AG04449 (cell line): ENCODE measurements around the gene MARF1.
"Not testable (repeated sequence)": the region's sequence is repeated elsewhere in the genome, so short reads cannot be mapped to it uniquely, and the experiment has no call there.

Experiments
- CTCF ChIA-PET: fragments of 350-600 bp; formaldehyde crosslinking; extraction: SDS; loops from one replicate; lab custom pipeline; 2021; ENCODE audit warnings: antibody characterized with exemption; lab: Yijun Ruan, JAX
- POLR2A ChIA-PET: fragments of 400-600, 350-600 bp; formaldehyde crosslinking; extraction: SDS; loops from one replicate; lab custom pipeline; 2020; ENCODE audit warnings: antibody characterized with exemption, inconsistent platforms; lab: Yijun Ruan, JAX
- DNase-seq: peaks from one replicate; pipeline ENCODE4 v3.0.0-alpha.2; 2010; ENCODE audit warnings: low read depth, low spot score
- H3K4me3 ChIP-seq: 2 replicates; pipeline ENCODE4 v1.5.1; 2011; ENCODE audit warnings: low read depth, mild to moderate bottlenecking, control low read depth, low read length
- CTCF ChIP-seq: IDR thresholded peaks from one replicate; pipeline ENCODE4 v1.5.1; 2011; ENCODE audit warnings: mild to moderate bottlenecking, moderate library complexity, low read length, control low read depth, inconsistent platforms; ENCODE audit not compliant: insufficient read depth; ENCODE audit errors: missing control alignments

Gene MARF1

GRCh38 chr16:15643048-15643945, at the start of gene MARF1:
MARF1 (minus strand) TSS chr16:15643154; CDS start chr16:15639233, 3,921 bp downstream.
- peak; percentile 34 for TF ChIP-seq CTCF
- ChIA-PET CTCF (interaction anchor here (0.9 to 3.5 kb wide), 7 partner anchors 9 to 216 kb away, joined by 3 to 20 read pairs (median 5); no protein-coding TSS in a partner anchor), POLR2A (interaction anchor here (0.6 to 1.7 kb wide), 4 partner anchors 9 to 136 kb away, joined by 3 to 4 read pairs (median 3); no protein-coding TSS in a partner anchor)
- H3K4me3 ChIP-seq, result peak within 1 kb of the TSS; percentile 92
- no peak for DNase-seq

- H3K4me3 ChIP-seq, POLR2A ChIA-PET: not testable (repeated sequence)
- CTCF ChIA-PET, result interaction anchor here (3.4 to 7.8 kb wide), 2 partner anchors 10 to 11 kb away, joined by 15 to 79 read pairs; no protein-coding TSS in a partner anchor
Observed at GRCh38 chr16:15692508-15692907, 49.6 kb upstream of the MARF1 start.

GRCh38 chr16:15691046-15691445, 48.1 kb upstream of the MARF1 start:
- ChIA-PET POLR2A (no interaction called here), CTCF (interaction anchor here (3.4 to 7.8 kb wide), 2 partner anchors 9 to 12 kb away, joined by 15 to 79 read pairs; no protein-coding TSS in a partner anchor)
- TF ChIP-seq CTCF, result no peak
- DNase-seq, result no peak
- H3K4me3 ChIP-seq, result no peak overlapping the region

More at GRCh38 chr16:15692508-15692907, 49.6 kb upstream of the MARF1 start:
- not testable (repeated sequence) for DNase-seq

GRCh38 chr16:15690296-15690695, 47.3 kb upstream of the MARF1 start:
- no peak for TF ChIP-seq CTCF
- no peak overlapping the region for H3K4me3 ChIP-seq
- CTCF ChIA-PET, result interaction anchor here (3.4 to 7.8 kb wide), 2 partner anchors 8 to 13 kb away, joined by 15 to 79 read pairs; no protein-coding TSS in a partner anchor
- DNase-seq, result peak; percentile 37
- POLR2A ChIA-PET, result no interaction called here

- ChIA-PET CTCF (interaction anchor here (7.8 kb wide), 1 partner anchor 14 kb away, joined by 79 read pairs; no protein-coding TSS in a partner anchor), POLR2A (no interaction called here)
- TF ChIP-seq CTCF, result no peak
- H3K4me3 ChIP-seq, result no peak overlapping the region
- DNase-seq, result no peak
Observed at GRCh38 chr16:15689290-15689689, 46.3 kb upstream of the MARF1 start.

GRCh38 chr16:15686287-15686686, 43.3 kb upstream of the MARF1 start:
- CTCF ChIA-PET, result interaction anchor here (1.2 to 1.7 kb wide), 2 partner anchors 9 kb away, joined by 3 to 7 read pairs; no protein-coding TSS in a partner anchor
- no peak for TF ChIP-seq CTCF
- no peak overlapping the region for H3K4me3 ChIP-seq
- DNase-seq, result no peak
- POLR2A ChIA-PET, result no interaction called here
